Spleen (tissue), 11 donors: Measurements from ENCODE around the gene PAQR4. TPM values are rescaled to one million over a fixed set of nuclear protein-coding genes. Genes with fewer than 3 reads are reported as not detected.
A peak's percentile ranks its signal among the peaks of the same experiment; 100 is the strongest.

Experiments used
- DNase-seq: peaks from one replicate; pipeline ENCODE4 v3.0.0-alpha.2; 2020
- H3K27ac ChIP-seq, 8 donors: fragments of 200-600 bp; sonication (generic) in 7 of 8; 1 replicate in 4 of 8; 2 replicates in 4 of 8; pipeline versions ENCODE4 v1.5.0 to v1.8.0; 2016 to 2021; ENCODE audit warnings: inconsistent platforms in 4 of 8, mild to moderate bottlenecking in 4 of 8, moderate library complexity in 1 of 8
- H3K27me3 ChIP-seq, 7 donors: fragments of 200-600 bp; sonication (generic) in 6 of 7; replicated peaks in 1 of 7; 1 replicate in 4 of 7; 2 replicates in 3 of 7; pipeline versions ENCODE4 v1.5.0 to v1.8.0; 2016 to 2021; ENCODE audit warnings: inconsistent platforms in 3 of 7, mild to moderate bottlenecking in 1 of 7
- H3K36me3 ChIP-seq, 6 donors: fragments of 200-600 bp; sonication (generic) in 5 of 6; 1 replicate in 4 of 6; 2 replicates in 2 of 6; pipeline versions ENCODE4 v1.5.0 to v1.8.0; 2016 to 2021; ENCODE audit warnings: inconsistent platforms in 2 of 6
- H3K4me1 ChIP-seq, 6 donors: fragments of 200-600 bp; sonication (generic) in 5 of 6; 1 replicate in 3 of 6; 2 replicates in 3 of 6; pipeline versions ENCODE4 v1.5.0 to v1.8.0; 2016 to 2021; ENCODE audit warnings: inconsistent platforms in 3 of 6
- H3K4me3 ChIP-seq, 8 donors: fragments of 200-600 bp; sonication (generic) in 7 of 8; 1 replicate in 4 of 8; 2 replicates in 4 of 8; pipeline versions ENCODE4 v1.5.0 to v1.8.0; 2016 to 2021; ENCODE audit warnings: inconsistent platforms in 4 of 8, mild to moderate bottlenecking in 4 of 8, moderate library complexity in 2 of 8
- H3K9me3 ChIP-seq, 8 donors: fragments of 200-600 bp; sonication (generic) in 7 of 8; 1 replicate in 4 of 8; 2 replicates in 4 of 8; pipeline versions ENCODE4 v1.5.0 to v1.8.0; 2016 to 2021; ENCODE audit warnings: inconsistent platforms in 4 of 8
- POLR2A ChIP-seq, 3 donors: fragments of 450-650 bp; IDR thresholded peaks; one replicate each; pipeline ENCODE4 v1.5.1; 2017; ENCODE audit warnings: antibody characterized with exemption in 3 of 3, mild to moderate bottlenecking in 1 of 3
- POLR2AphosphoS5 ChIP-seq, 3 donors: sonication (generic); formaldehyde crosslinking; IDR thresholded peaks; one replicate each; pipeline ENCODE4 v1.5.1; 2017; ENCODE audit warnings: antibody characterized with exemption in 3 of 3
- WGBS, 5 donors: extraction: QIAGEN DNeasy Blood & Tissue Kit in 3 of 5; methylation state at CpG; one replicate each; pipeline versions ENCODE4 v1.1.5 to v1.1.7; 2013 to 2018; 5-methylcytosine and 5-hydroxymethylcytosine counted together
- intact Hi-C: fragments of 100-400 bp; cut with DNase I; formaldehyde crosslinking; loops from one replicate; pipeline ENCODE4 v1.15.0; 2023; ENCODE audit warnings: low total_unique reads
- polyA plus RNA-seq, 3 donors: library from polyadenylated mRNA; stranded (reverse); fragments of 200-250 nt; gene quantifications; one replicate each; pipeline ENCODE4 v1.2.1, GENCODE V29; 2013
- total RNA-seq, 7 donors: library from RNA; depleted of rRNA in 3 of 7; stranded (reverse); fragments of >200 nt in 3 of 7; fragmentation: NEBNext Ultra II Directional in 4 of 7; extraction: Animal tissue kit (Norgen Biotek cat#: 25700) in 4 of 7; gene quantifications; one replicate each; pipeline versions ENCODE4 v1.1.0 to v1.2.1, GENCODE V29; 2016 to 2021
- TF ChIP-seq, protein P1 (sequence below), 11 experiments: fragments of 200-600 bp in 7 of 11; fragments of 450-650 bp in 4 of 11; sonication (generic) in 4 of 11; IDR thresholded peaks in 8 of 11; conservative IDR thresholded peaks in 3 of 11; 1 replicate in 7 of 11; 2 replicates in 4 of 11; pipeline versions ENCODE4 v1.4.0 to v1.8.0; 2016 to 2021; ENCODE audit warnings: antibody characterized with exemption in 11 of 11, inconsistent platforms in 4 of 11, mild to moderate bottlenecking in 1 of 11
- donor health status: healthy with polysubstance abuse.
- donor health status: DM: no; HTN: no; CAD: no; lungs with moderate emphysema.
- donor health status: DM: no; HTN: no; CAD: no.
- donor health status: Bipolar disorder and iron deficiency.
- donor health status: healthy.
- donor health status: DM: no; HTN: no; CAD: no.
- donor health status: DM: yes; HTN: yes; CAD: no.

The PAQR4 gene
- total and polyA plus RNA-seq, 10 donors, result 2.1 to 9.0 (median 6.3) TPM

DNA sequence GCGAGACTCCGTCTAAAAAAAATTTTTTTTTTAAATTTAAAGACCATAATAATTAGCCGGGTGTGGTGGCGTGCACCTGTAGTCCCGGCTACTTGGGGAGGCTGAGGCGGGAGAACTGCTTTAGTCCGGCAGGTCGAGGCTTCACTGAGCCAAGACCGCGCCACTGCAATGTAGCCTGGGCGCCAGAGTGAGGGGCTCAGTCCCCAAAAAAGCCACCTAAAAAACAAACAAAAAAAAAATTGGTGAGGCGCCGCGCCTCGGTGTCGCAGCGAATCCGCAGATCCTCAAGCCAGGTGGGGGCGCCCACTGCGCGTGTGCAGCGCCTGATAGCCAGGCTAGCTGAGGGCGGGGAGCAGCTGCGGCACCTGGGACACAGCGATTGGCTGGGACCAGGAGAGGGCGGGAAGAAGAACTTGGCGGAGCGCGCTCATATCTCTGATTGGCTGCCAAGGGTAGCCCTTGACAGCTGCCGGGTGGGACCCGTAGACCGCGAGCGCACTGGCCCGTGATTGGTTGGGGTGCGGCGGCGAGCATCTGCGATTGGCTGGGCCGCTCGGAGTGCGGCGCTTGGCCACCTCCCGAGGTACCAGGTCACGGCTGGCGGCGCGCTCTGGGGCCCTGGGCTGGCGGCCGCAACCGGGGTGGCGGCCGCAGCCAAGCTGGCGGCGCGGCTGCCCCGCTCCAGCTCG, 34.6 kb downstream of the PAQR4 start:
- Histone ChIP-seq H3K27ac (peak overlapping the region in 3 of 8 donors; percentile 78 to 92 (median 84)), H3K27me3 (peaks cover 0 to 51% (median 8%) of the 10 kb centered on the region in 7 donors), H3K36me3 (no peaks in the 10 kb centered on the region), H3K4me1 (peaks cover 18 to 51% (median 38%) of the 10 kb centered on the region in 6 donors), H3K9me3 (no peaks in the 10 kb centered on the region), H3K4me3 (peak overlapping the region in 7 of 8 donors; percentile 23 to 72 (median 35))
- intact Hi-C loops, result no loop called here
- TF ChIP-seq, protein P1, sequence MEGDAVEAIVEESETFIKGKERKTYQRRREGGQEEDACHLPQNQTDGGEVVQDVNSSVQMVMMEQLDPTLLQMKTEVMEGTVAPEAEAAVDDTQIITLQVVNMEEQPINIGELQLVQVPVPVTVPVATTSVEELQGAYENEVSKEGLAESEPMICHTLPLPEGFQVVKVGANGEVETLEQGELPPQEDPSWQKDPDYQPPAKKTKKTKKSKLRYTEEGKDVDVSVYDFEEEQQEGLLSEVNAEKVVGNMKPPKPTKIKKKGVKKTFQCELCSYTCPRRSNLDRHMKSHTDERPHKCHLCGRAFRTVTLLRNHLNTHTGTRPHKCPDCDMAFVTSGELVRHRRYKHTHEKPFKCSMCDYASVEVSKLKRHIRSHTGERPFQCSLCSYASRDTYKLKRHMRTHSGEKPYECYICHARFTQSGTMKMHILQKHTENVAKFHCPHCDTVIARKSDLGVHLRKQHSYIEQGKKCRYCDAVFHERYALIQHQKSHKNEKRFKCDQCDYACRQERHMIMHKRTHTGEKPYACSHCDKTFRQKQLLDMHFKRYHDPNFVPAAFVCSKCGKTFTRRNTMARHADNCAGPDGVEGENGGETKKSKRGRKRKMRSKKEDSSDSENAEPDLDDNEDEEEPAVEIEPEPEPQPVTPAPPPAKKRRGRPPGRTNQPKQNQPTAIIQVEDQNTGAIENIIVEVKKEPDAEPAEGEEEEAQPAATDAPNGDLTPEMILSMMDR (IDR thresholded peaks at IDR 0.05 in 8 of 11, conservative IDR thresholded peaks at IDR 0.05 in 3 of 11), result peak; percentile 39 to 81 (median 63)
- no peak for TF ChIP-seq POLR2A (IDR thresholded peaks at IDR 0.05)
- TF ChIP-seq POLR2AphosphoS5 (IDR thresholded peaks at IDR 0.05), result peak; percentile 59 to 85 (median 78)
- DNase-seq, result peak; percentile 98
- 8 to 15% (median 10%) methylated on average over 31 to 58 of the region's 58 CpGs for WGBS, 5 donors

DNA sequence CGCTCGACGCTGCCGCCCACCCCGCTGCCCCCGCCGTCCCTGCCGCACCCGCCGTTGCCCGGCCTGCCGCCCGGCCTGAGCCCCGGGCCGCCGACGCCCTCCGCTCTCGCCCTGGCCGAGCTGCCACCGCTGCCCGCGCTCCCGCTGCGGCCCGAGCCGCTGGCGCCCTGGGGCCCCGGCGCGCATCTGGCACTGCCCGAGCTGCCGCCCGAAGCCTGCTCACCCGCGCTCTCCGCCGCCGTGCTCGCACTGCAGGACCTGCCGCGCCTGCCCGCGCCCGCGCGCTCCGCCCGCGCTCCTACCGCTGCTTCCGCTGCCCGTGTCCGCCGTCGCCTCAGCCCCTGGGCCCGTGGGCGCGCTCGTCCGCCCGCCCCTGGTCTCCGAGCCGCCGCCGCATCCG, 35.2 kb downstream of the PAQR4 start:
- no peaks in the 10 kb centered on the region for H3K36me3 ChIP-seq
- H3K27me3 ChIP-seq, result peaks cover 0 to 53% (median 8%) of the 10 kb centered on the region in 7 donors
- DNase-seq, result no peak
- no peaks in the 10 kb centered on the region for H3K9me3 ChIP-seq
- no peak for TF ChIP-seq POLR2A (IDR thresholded peaks at IDR 0.05)
- no peak for TF ChIP-seq POLR2AphosphoS5 (IDR thresholded peaks at IDR 0.05)
- TF ChIP-seq, protein P1 (IDR thresholded peaks at IDR 0.05 in 8 of 11, conservative IDR thresholded peaks at IDR 0.05 in 3 of 11), result no peak
- H3K27ac ChIP-seq, result peak overlapping the region in 3 of 8 donors; percentile 78 to 92 (median 84)
- H3K4me1 ChIP-seq, result peaks cover 18 to 57% (median 42%) of the 10 kb centered on the region in 6 donors
- peak overlapping the region in 4 of 8 donors; percentile 35 to 72 (median 38) for H3K4me3 ChIP-seq
- WGBS, 5 donors, result 0 to 2% (median 1%) methylated on average over 16 to 67 of the region's 67 CpGs
- intact Hi-C loops, result no loop called here

DNA sequence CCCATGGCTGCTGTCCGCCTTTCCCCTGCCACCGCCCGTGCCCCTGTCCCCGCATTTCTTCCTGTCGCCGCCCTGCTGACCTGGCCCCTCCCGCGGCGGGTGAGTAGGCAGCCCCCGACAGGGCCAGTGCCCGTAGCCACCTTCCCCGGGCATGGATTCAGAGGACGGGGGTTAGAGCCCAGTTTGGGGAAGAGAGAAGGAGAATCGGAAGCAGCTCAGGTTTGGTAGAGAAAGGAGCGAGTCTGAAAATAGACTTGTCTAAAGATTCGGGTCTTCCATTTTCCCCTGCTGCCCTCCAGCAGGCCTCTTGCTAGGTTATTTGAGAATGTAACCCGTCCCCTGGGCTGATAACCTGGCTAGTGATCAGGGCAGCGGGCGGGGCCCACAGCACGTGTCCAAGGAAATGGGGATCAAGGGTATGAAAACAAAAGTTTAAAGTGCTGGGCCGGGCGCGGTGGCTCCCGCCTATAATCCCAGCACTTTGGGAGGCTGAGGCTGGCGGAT, 35.7 kb downstream of the PAQR4 start:
- intact Hi-C loops, result no loop called here
- H3K36me3 ChIP-seq, result no peaks in the 10 kb centered on the region
- peaks cover 18 to 62% (median 44%) of the 10 kb centered on the region in 6 donors for H3K4me1 ChIP-seq
- peak overlapping the region in 7 of 8 donors; percentile 9 to 72 (median 34) for H3K4me3 ChIP-seq
- peak; percentile 89 for DNase-seq
- 12 to 21% (median 20%) methylated on average over 19 to 25 of the region's 25 CpGs for WGBS, 5 donors
- TF ChIP-seq, protein P1 (IDR thresholded peaks at IDR 0.05 in 8 of 11, conservative IDR thresholded peaks at IDR 0.05 in 3 of 11), result no peak
- TF ChIP-seq POLR2A (IDR thresholded peaks at IDR 0.05), result no peak
- peak in 1 of 3 donors; percentile 37 for TF ChIP-seq POLR2AphosphoS5 (IDR thresholded peaks at IDR 0.05)
- H3K9me3 ChIP-seq, result no peaks in the 10 kb centered on the region
- H3K27me3 ChIP-seq, result peaks cover 0 to 58% (median 8%) of the 10 kb centered on the region in 7 donors
- H3K27ac ChIP-seq, result peak overlapping the region in 7 of 8 donors; percentile 21 to 92 (median 76)
